Large intestine (tissue), 3 donors: ENCODE measurements around the gene IDH3B. TPM values are rescaled to one million over a fixed set of nuclear protein-coding genes. Genes with fewer than 3 reads are reported as not detected.
A peak's percentile ranks its signal among the peaks of the same experiment; 100 is the strongest.
"Not testable (repeated sequence)": the region's sequence is repeated elsewhere in the genome, so short reads cannot be mapped to it uniquely, and the experiment has no call there.

Experiments used
- DNase-seq, 2 donors: peaks; one replicate each; pipeline versions ENCODE4 v3.0.0 to v3.0.0-alpha.2; 2013
- H3K27ac ChIP-seq: one replicate; pipeline ENCODE4 v1.5.1; 2013; ENCODE audit warnings: low read length
- H3K27me3 ChIP-seq: 2 replicates; pipeline ENCODE4 v1.6.1; 2013; ENCODE audit warnings: low read length; ENCODE audit not compliant: control insufficient read depth, insufficient read depth
- H3K36me3 ChIP-seq: 2 replicates; pipeline ENCODE4 v1.6.1; 2013; ENCODE audit warnings: low read length; ENCODE audit not compliant: control insufficient read depth, insufficient read depth
- H3K4me1 ChIP-seq: one replicate; pipeline ENCODE4 v1.6.1; 2013; ENCODE audit warnings: low read length; ENCODE audit not compliant: control insufficient read depth, insufficient read depth
- H3K4me3 ChIP-seq: one replicate; pipeline ENCODE4 v1.5.1; 2013; ENCODE audit warnings: low read length
- H3K9me3 ChIP-seq: one replicate; pipeline ENCODE4 v1.6.1; 2013; ENCODE audit warnings: mild to moderate bottlenecking, low read depth, low read length, moderate library complexity; ENCODE audit not compliant: control insufficient read depth
- WGBS: methylation state at CpG from one replicate; pipeline ENCODE4 v1.1.5; 2013; ENCODE audit warnings: low lambda C conversion rate; ENCODE audit not compliant: insufficient coverage; 5-methylcytosine and 5-hydroxymethylcytosine counted together
- polyA plus RNA-seq: library from polyadenylated mRNA; unstranded; fragments of 120-200 nt; gene quantifications from one replicate; pipeline ENCODE4 v1.2.1, GENCODE V29; 2013

IDH3B gene
- polyA plus RNA-seq, 1 donor: 124 TPM

- Histone ChIP-seq H3K4me1 (no peaks in the 10 kb centered on the region), H3K27ac (no peak overlapping the region), H3K9me3 (no peaks in the 10 kb centered on the region), H3K4me3 (no peak overlapping the region), H3K36me3 (no peaks in the 10 kb centered on the region), H3K27me3 (peaks cover 54% of the 10 kb centered on the region)
- peak in 1 of 2 donors; percentile 25 for DNase-seq
- no CpG with 5 or more reads among the region's 18 CpGs for WGBS
Observed at GRCh38 chr20:2688041-2688591, 24.1 kb upstream of the IDH3B start.

GRCh38 chr20:2687514-2687913, 23.5 kb upstream of the IDH3B start:
- Histone ChIP-seq H3K36me3 (no peaks in the 10 kb centered on the region), H3K27me3 (peaks cover 54% of the 10 kb centered on the region), H3K4me3 (no peak overlapping the region), H3K4me1 (no peaks in the 10 kb centered on the region), H3K9me3 (no peaks in the 10 kb centered on the region), H3K27ac (no peak overlapping the region)
- DNase-seq: no peak
- WGBS: no CpG with 5 or more reads among the region's 6 CpGs

- not testable (repeated sequence) for H3K4me3 ChIP-seq, H3K27ac ChIP-seq, DNase-seq, H3K9me3 ChIP-seq, H3K36me3 ChIP-seq, H3K4me1 ChIP-seq
- WGBS: no CpG with 5 or more reads among the region's 4 CpGs
- H3K27me3 ChIP-seq: peaks cover 35% of the 10 kb centered on the region
Observed at GRCh38 chr20:2684817-2685216, 20.8 kb upstream of the IDH3B start.

- H3K27me3 ChIP-seq: peaks cover 12% of the 10 kb centered on the region
- not testable (repeated sequence) for H3K4me1 ChIP-seq, H3K9me3 ChIP-seq, DNase-seq, H3K4me3 ChIP-seq, H3K36me3 ChIP-seq, H3K27ac ChIP-seq
- 92% methylated on average over 2 of the region's 3 CpGs for WGBS
Observed at GRCh38 chr20:2682040-2682439, 18.0 kb upstream of the IDH3B start.

GRCh38 chr20:2680046-2680445, 16.0 kb upstream of the IDH3B start:
- Histone ChIP-seq H3K27ac (no peak overlapping the region), H3K27me3 (peaks cover 2% of the 10 kb centered on the region), H3K9me3 (no peaks in the 10 kb centered on the region), H3K4me3 (no peak overlapping the region), H3K4me1 (no peaks in the 10 kb centered on the region), H3K36me3 (no peaks in the 10 kb centered on the region)
- no CpG with 5 or more reads among the region's 4 CpGs for WGBS
- no peak for DNase-seq

- no peaks in the 10 kb centered on the region for H3K9me3 ChIP-seq
- no peak overlapping the region for H3K4me3 ChIP-seq
- H3K27me3 ChIP-seq: peaks cover 4% of the 10 kb centered on the region
- WGBS: no CpG with 5 or more reads among the region's 4 CpGs
- DNase-seq: no peak
- no peaks in the 10 kb centered on the region for H3K4me1 ChIP-seq
- H3K27ac ChIP-seq: no peak overlapping the region
- H3K36me3 ChIP-seq: no peaks in the 10 kb centered on the region
Observed at GRCh38 chr20:2673453-2673852, 9.4 kb upstream of the IDH3B start.

- no peaks in the 10 kb centered on the region for H3K36me3 ChIP-seq
- peaks cover 7% of the 10 kb centered on the region for H3K27me3 ChIP-seq
- no peak for DNase-seq
- no peak overlapping the region for H3K27ac ChIP-seq
- H3K9me3 ChIP-seq: no peaks in the 10 kb centered on the region
- H3K4me1 ChIP-seq: no peaks in the 10 kb centered on the region
- no peak overlapping the region for H3K4me3 ChIP-seq
- 100% methylated on average over 1 of the region's 3 CpGs for WGBS
Observed at GRCh38 chr20:2672446-2672845, 8.4 kb upstream of the IDH3B start.

- no peak overlapping the region for H3K4me3 ChIP-seq
- H3K27me3 ChIP-seq: peaks cover 7% of the 10 kb centered on the region
- H3K9me3 ChIP-seq: no peaks in the 10 kb centered on the region
- DNase-seq: no peak
- H3K27ac ChIP-seq: no peak overlapping the region
- no peaks in the 10 kb centered on the region for H3K4me1 ChIP-seq
- no peaks in the 10 kb centered on the region for H3K36me3 ChIP-seq
- no CpG with 5 or more reads among the region's 4 CpGs for WGBS
Observed at GRCh38 chr20:2671977-2672376, 8.0 kb upstream of the IDH3B start.

- no peaks in the 10 kb centered on the region for H3K9me3 ChIP-seq
- DNase-seq: no peak
- WGBS: no CpG with 5 or more reads among the region's 13 CpGs
- H3K27ac ChIP-seq: no peak overlapping the region
- peaks cover 36% of the 10 kb centered on the region for H3K36me3 ChIP-seq
- H3K4me3 ChIP-seq: peak overlapping the region; percentile 77
- peaks cover 4% of the 10 kb centered on the region for H3K27me3 ChIP-seq
- H3K4me1 ChIP-seq: no peaks in the 10 kb centered on the region
Observed at GRCh38 chr20:2663364-2663886, 591 bp downstream of the IDH3B start.

GRCh38 chr20:2659547-2659946, 4.5 kb downstream of the IDH3B start:
- H3K4me3 ChIP-seq: no peak overlapping the region
- DNase-seq: no peak
- WGBS: no CpG with 5 or more reads among the region's 10 CpGs
- H3K9me3 ChIP-seq: no peaks in the 10 kb centered on the region
- peaks cover 75% of the 10 kb centered on the region for H3K36me3 ChIP-seq
- no peaks in the 10 kb centered on the region for H3K27me3 ChIP-seq
- H3K27ac ChIP-seq: no peak overlapping the region
- H3K4me1 ChIP-seq: no peaks in the 10 kb centered on the region
